SJCRH30 (cell line): ENCODE measurements around the gene CA4. TPM values are rescaled to one million over a fixed set of nuclear protein-coding genes. Genes with fewer than 3 reads are reported as not detected.
"Not testable (repeated sequence)": the region's sequence is repeated elsewhere in the genome, so short reads cannot be mapped to it uniquely, and the experiment has no call there.

Experiments
- DNase-seq, 2 experiments: peaks; one replicate each; pipeline ENCODE4 v3.0.0-alpha.2; 2015 to 2020
- H3K27ac ChIP-seq: fragments of 250-450 bp; sonication (Bioruptor Pico); 2 replicates; pipeline ENCODE4 v1.5.1; 2020; ENCODE audit warnings: mild to moderate bottlenecking, moderate library complexity
- H3K27me3 ChIP-seq: fragments of 250-450 bp; sonication (Bioruptor Pico); 2 replicates; pipeline ENCODE4 v1.5.1; 2020; ENCODE audit warnings: mild to moderate bottlenecking, moderate library complexity
- H3K36me3 ChIP-seq: fragments of 250-450 bp; sonication (Bioruptor Pico); 2 replicates; pipeline ENCODE4 v1.5.1; 2020; ENCODE audit warnings: mild to moderate bottlenecking, moderate library complexity
- H3K4me1 ChIP-seq: fragments of 250-450 bp; sonication (Bioruptor Pico); 2 replicates; pipeline ENCODE4 v1.5.1; 2020; ENCODE audit warnings: mild to moderate bottlenecking, moderate library complexity
- H3K4me3 ChIP-seq: fragments of 250-450 bp; sonication (Bioruptor Pico); 2 replicates; pipeline ENCODE4 v1.5.1; 2020; ENCODE audit warnings: mild to moderate bottlenecking, moderate library complexity
- H3K9me3 ChIP-seq: fragments of 250-450 bp; sonication (Bioruptor Pico); replicated peaks from 2 replicates; pipeline ENCODE4 v1.5.1; 2020; ENCODE audit warnings: mild to moderate bottlenecking, moderate library complexity
- total RNA-seq: library from RNA; depleted of rRNA; stranded (reverse); fragments of >200 nt; shearing (Covaris generic); gene quantifications from 2 replicates; pipeline ENCODE4 v1.2.3, GENCODE V29; 2014

Gene CA4
- total RNA-seq, 1 experiment from 2014 or later, result not detected

DNA sequence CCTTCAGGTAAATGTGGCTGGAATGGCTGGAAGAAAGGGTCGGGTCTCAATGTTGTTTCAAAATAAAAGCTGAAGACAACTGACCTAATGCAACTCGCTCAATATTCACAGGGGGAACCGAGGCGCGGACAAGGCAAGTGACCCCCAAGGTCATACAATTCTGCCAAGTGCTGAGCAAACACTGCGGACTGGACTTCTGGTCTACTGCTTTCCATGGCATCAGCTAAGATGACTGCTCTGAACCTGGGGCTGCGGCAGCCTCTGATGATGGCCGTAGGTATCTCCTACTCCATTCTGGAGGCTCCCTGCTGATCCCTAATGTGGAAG lies 21.9 kb downstream of the CA4 start:
- Histone ChIP-seq H3K4me1 (no peaks in the 10 kb centered on the region), H3K27ac (no peak overlapping the region), H3K36me3 (no peaks in the 10 kb centered on the region), H3K27me3 (no peaks in the 10 kb centered on the region), H3K4me3 (no peak overlapping the region), H3K9me3 (no peaks in the 10 kb centered on the region)
- DNase-seq, result no peak

DNA sequence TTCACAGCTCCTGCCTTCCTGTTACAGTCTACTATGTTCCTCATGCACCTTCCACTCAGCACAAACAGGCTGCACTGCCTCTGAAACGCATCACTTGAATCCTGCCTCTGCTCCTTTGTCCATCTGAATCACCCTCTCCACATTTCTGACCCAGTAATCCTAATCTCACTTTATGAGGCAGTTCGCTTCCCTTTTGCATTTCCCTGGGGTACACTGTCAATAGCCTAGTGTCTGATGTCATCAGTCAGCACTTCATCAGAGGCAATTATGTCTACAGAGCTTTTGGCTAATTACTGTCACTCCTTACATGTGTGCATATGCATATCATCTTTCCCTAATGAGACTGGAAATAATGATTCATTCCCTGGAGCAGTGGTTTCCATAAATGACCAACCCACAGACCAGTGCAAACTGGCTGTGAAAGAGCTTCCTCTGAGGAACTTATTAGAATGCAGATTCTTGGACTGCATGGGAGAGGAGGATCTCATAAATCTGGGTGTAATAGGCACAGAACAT lies 23.6 kb downstream of the CA4 start:
- Histone ChIP-seq H3K9me3 (no peaks in the 10 kb centered on the region), H3K4me1 (no peaks in the 10 kb centered on the region), H3K36me3 (no peaks in the 10 kb centered on the region), H3K27ac (no peak overlapping the region), H3K27me3 (no peaks in the 10 kb centered on the region), H3K4me3 (no peak overlapping the region)
- DNase-seq, result no peak

DNA sequence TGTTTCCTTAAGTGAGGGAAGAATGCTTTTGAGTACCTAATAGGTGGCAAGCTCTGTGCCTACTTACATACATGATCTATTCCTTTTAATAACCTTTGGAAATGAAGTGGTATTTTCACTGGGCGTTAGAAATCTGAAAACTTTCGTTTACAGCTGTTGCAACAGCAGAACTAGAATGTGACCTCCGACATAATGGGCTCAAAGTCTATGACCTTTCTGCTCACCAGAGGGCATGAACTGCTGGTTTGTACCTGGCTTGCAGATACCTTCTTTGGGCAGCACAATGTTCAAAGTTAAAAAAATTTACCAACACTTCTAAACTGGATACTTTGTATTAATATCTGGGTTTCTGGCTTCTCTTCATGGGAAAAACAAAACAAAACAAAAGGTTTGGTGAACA lies 24.3 kb downstream of the CA4 start:
- no peak overlapping the region for H3K27ac ChIP-seq
- no peak overlapping the region for H3K4me3 ChIP-seq
- H3K27me3 ChIP-seq, result no peaks in the 10 kb centered on the region
- no peak for DNase-seq
- H3K4me1 ChIP-seq, result no peaks in the 10 kb centered on the region
- no peaks in the 10 kb centered on the region for H3K9me3 ChIP-seq
- no peaks in the 10 kb centered on the region for H3K36me3 ChIP-seq

- not testable (repeated sequence) for H3K4me3 ChIP-seq, H3K4me1 ChIP-seq, H3K36me3 ChIP-seq, H3K27me3 ChIP-seq, H3K9me3 ChIP-seq, DNase-seq, H3K27ac ChIP-seq
Measured at GRCh38 chr17:60174767-60175166, 25.0 kb downstream of the CA4 start.

- H3K36me3 ChIP-seq, H3K27me3 ChIP-seq, H3K4me1 ChIP-seq, H3K27ac ChIP-seq, H3K4me3 ChIP-seq, H3K9me3 ChIP-seq, DNase-seq: not testable (repeated sequence)
Measured at GRCh38 chr17:60176763-60177162, 27.0 kb downstream of the CA4 start.

- not testable (repeated sequence) for DNase-seq, H3K4me3 ChIP-seq, H3K4me1 ChIP-seq, H3K9me3 ChIP-seq, H3K27me3 ChIP-seq, H3K36me3 ChIP-seq, H3K27ac ChIP-seq
Measured at GRCh38 chr17:60178180-60178579, 28.4 kb downstream of the CA4 start.

DNA sequence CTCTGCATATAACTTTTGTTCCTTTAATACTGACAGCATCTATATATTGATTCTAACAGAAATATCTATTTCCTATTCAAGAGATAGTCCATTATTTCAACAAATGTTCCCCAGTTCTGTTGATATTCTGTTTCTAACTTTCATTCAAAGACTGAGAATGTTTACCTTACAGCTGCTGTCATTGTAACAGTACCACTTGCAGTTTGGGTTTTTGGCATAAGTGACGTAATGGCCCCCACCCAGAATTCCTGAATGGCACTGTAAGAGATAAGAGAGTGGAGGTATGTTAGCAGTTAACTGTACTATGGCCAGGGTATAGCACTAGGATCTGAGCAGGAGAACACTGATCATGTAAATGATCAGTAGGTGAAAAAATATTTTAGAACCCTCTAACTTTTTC lies 30.6 kb downstream of the CA4 start:
- H3K27ac ChIP-seq, H3K4me1 ChIP-seq, H3K36me3 ChIP-seq, H3K27me3 ChIP-seq, H3K4me3 ChIP-seq, H3K9me3 ChIP-seq, DNase-seq: not testable (repeated sequence)

DNA sequence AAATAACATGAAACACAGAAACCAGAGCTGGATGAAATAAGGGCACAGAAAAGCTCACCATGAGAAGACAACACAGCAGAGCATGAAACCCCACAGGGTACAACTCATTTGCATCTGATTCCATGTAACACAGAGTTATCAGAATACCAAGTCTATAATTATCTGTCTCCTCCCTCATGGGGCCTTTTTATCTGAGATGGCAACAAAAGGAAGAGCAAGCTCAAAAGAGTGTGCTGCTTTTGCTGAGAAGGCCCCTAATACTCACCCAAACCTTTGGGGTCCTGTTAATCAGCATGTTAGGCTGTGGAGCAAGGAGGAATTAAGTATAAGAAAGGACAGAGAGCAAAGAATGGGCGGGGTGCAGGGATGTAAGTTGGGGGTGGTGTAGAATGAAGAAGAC lies 36.6 kb downstream of the CA4 start:
- H3K4me1 ChIP-seq, DNase-seq, H3K9me3 ChIP-seq, H3K27ac ChIP-seq, H3K4me3 ChIP-seq, H3K27me3 ChIP-seq, H3K36me3 ChIP-seq: not testable (repeated sequence)

- H3K9me3 ChIP-seq, H3K27me3 ChIP-seq, H3K4me1 ChIP-seq, H3K4me3 ChIP-seq, H3K27ac ChIP-seq, DNase-seq: not testable (repeated sequence)
- peaks cover 10% of the 10 kb centered on the region; the same call in 1 of the 2 replicates for H3K36me3 ChIP-seq
Measured at GRCh38 chr17:60186846-60187745, 37.3 kb downstream of the CA4 start.

DNA sequence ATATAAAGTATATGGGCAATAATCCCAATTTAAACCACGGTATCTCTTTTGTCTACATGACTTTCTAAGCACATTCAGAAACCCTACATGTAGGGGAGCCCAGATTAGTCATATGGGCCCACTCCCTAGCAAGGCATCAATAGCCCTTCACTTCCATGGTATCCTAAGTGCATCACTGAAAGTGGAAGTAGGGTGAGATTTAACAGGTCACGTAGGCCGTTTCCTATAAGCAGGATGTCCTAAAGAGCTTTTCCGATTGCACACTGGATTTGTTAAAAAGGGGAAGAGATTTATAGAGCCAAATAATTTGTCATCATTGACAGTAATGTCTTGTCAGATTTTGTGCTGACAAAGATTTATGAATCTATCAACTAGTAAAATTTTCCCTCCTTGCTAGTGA lies 39.0 kb downstream of the CA4 start:
- no peaks in the 10 kb centered on the region for H3K4me1 ChIP-seq
- H3K27ac ChIP-seq, result no peak overlapping the region
- H3K9me3 ChIP-seq, result no peaks in the 10 kb centered on the region
- no peak overlapping the region for H3K4me3 ChIP-seq
- peaks cover 10% of the 10 kb centered on the region; the same call in 1 of the 2 replicates for H3K36me3 ChIP-seq
- DNase-seq, result no peak
- H3K27me3 ChIP-seq, result no peaks in the 10 kb centered on the region

GRCh38 chr17:60190032-60190431 lies 40.3 kb downstream of the CA4 start:
- not testable (repeated sequence) for H3K27me3 ChIP-seq, H3K4me1 ChIP-seq, DNase-seq, H3K9me3 ChIP-seq, H3K27ac ChIP-seq, H3K4me3 ChIP-seq
- peaks cover 10% of the 10 kb centered on the region; the same call in 1 of the 2 replicates for H3K36me3 ChIP-seq

GRCh38 chr17:60193032-60193431 lies 43.3 kb downstream of the CA4 start:
- H3K36me3 ChIP-seq, result peaks cover 10% of the 10 kb centered on the region; the same call in 1 of the 2 replicates
- DNase-seq, H3K27ac ChIP-seq, H3K9me3 ChIP-seq, H3K4me3 ChIP-seq, H3K4me1 ChIP-seq, H3K27me3 ChIP-seq: not testable (repeated sequence)

- Histone ChIP-seq H3K36me3 (peaks cover 10% of the 10 kb centered on the region; the same call in 1 of the 2 replicates), H3K27ac (no peak overlapping the region), H3K4me3 (no peak overlapping the region), H3K9me3 (no peaks in the 10 kb centered on the region), H3K4me1 (no peaks in the 10 kb centered on the region), H3K27me3 (no peaks in the 10 kb centered on the region)
- no peak for DNase-seq
Measured at GRCh38 chr17:60193482-60193881, 43.7 kb downstream of the CA4 start.

DNA sequence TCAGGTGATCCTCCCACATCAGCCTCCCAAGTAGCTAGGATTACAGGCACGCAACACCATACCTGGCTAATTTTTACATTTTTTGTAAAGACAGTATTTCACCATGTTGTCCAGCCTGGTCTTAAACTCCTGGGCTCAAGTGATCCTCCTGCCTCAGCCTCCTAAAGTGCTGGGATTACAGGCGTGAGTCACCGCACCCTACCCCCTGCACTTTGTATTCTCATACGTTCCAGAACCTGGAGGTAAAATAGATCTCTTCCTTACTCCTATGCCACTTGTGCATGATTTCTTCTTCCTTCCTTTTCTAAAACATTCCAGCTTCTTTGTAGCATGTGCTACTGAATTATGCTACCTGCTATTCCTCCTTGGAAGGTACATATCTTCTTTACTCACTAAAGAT lies 44.4 kb downstream of the CA4 start:
- peaks cover 10% of the 10 kb centered on the region; the same call in 1 of the 2 replicates for H3K36me3 ChIP-seq
- not testable (repeated sequence) for H3K4me3 ChIP-seq, H3K27me3 ChIP-seq, H3K4me1 ChIP-seq, H3K9me3 ChIP-seq, H3K27ac ChIP-seq, DNase-seq

DNA sequence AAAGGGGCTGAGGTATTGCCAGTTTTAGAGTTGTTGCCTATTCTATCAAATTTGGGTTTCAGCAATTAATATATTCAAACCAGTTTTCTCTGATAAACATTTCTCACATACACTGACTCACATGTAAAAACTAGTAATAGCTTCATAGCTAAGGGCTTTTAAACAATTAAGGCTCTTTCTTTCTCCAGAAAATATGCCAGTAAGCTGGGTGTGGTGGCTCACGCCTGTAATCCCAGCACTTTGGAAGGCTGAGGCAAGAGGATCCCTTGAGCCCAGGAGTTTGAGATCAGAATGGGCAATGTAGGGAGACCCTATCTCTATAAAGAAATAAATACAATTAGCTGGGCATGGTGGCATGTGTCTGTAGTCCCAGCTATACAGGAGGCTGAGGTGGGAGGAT lies 48.9 kb downstream of the CA4 start:
- H3K27me3 ChIP-seq, DNase-seq, H3K36me3 ChIP-seq, H3K27ac ChIP-seq, H3K4me3 ChIP-seq, H3K9me3 ChIP-seq, H3K4me1 ChIP-seq: not testable (repeated sequence)

DNA sequence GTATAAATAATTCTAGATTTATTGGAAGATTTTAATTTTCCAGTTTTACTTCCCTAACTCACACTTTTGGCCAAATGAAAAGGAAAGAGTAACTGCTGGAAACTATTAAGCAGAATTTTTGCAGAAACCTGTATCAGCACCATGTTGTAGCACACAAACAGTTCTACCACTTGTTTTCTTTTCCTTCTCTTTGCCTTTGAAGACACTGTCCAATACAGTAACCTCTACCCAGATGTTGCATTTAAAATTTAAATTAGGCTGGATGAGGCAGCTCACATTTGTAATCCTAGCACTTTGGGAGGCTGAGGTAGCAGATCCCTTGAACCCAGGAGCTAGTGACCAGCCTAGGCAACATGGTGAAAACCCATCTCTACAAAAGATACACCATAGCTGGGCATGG lies 56.0 kb downstream of the CA4 start:
- not testable (repeated sequence) for H3K4me1 ChIP-seq, DNase-seq, H3K27ac ChIP-seq, H3K4me3 ChIP-seq, H3K9me3 ChIP-seq, H3K27me3 ChIP-seq, H3K36me3 ChIP-seq
